ENCODE data around the gene SLC8B1.

SLC8B1 gene

GRCh38 chr12:113260636-113261300 lies 74.1 kb downstream of the SLC8B1 start:
- H3K9ac ChIP-seq (ENCODE audit: low read length) = no peak overlapping the region
- no peak overlapping the region for H3K27ac ChIP-seq (ENCODE audit: low read length)
- no peaks in the 10 kb centered on the region; the same call in 1 of the 2 replicates for H4K20me1 ChIP-seq (ENCODE audit: insufficient read depth, low read length)
- H3K9me3 ChIP-seq (ENCODE audit: insufficient read depth, low read length) = no peaks in the 10 kb centered on the region
- H3K79me2 ChIP-seq (ENCODE audit: low read length) = no peaks in the 10 kb centered on the region
- H3K27me3 ChIP-seq (ENCODE audit: low read depth, low read length) = no peaks in the 10 kb centered on the region
- H3K36me3 ChIP-seq (replicated peaks; ENCODE audit: low read depth, low read length) = peaks cover 16% of the 10 kb centered on the region
- no peak overlapping the region for H2AFZ ChIP-seq (ENCODE audit: low read depth, low read length)
- H3K4me1 ChIP-seq (ENCODE audit: low read length) = no peaks in the 10 kb centered on the region
- TF ChIP-seq, protein P1, sequence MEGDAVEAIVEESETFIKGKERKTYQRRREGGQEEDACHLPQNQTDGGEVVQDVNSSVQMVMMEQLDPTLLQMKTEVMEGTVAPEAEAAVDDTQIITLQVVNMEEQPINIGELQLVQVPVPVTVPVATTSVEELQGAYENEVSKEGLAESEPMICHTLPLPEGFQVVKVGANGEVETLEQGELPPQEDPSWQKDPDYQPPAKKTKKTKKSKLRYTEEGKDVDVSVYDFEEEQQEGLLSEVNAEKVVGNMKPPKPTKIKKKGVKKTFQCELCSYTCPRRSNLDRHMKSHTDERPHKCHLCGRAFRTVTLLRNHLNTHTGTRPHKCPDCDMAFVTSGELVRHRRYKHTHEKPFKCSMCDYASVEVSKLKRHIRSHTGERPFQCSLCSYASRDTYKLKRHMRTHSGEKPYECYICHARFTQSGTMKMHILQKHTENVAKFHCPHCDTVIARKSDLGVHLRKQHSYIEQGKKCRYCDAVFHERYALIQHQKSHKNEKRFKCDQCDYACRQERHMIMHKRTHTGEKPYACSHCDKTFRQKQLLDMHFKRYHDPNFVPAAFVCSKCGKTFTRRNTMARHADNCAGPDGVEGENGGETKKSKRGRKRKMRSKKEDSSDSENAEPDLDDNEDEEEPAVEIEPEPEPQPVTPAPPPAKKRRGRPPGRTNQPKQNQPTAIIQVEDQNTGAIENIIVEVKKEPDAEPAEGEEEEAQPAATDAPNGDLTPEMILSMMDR (IDR thresholded peaks at IDR 0.05; ENCODE audit: low read depth, low read length) = no peak
- no peak for TF ChIP-seq EZH2phosphoT487 (IDR thresholded peaks at IDR 0.05; ENCODE audit: low read depth)
- no peak overlapping the region for H3K4me2 ChIP-seq (ENCODE audit: low read length)
- no peak overlapping the region for H3K4me3 ChIP-seq (ENCODE audit: low read length)

GRCh38 chr12:113260127-113260526 lies 74.8 kb downstream of the SLC8B1 start:
- Histone ChIP-seq H3K36me3 (replicated peaks; ENCODE audit: low read depth, low read length) (peaks cover 16% of the 10 kb centered on the region), H4K20me1 (ENCODE audit: insufficient read depth, low read length) (no peaks in the 10 kb centered on the region; the same call in 1 of the 2 replicates), H3K27me3 (ENCODE audit: low read depth, low read length) (no peaks in the 10 kb centered on the region), H3K4me1 (ENCODE audit: low read length) (no peaks in the 10 kb centered on the region), H3K9ac (ENCODE audit: low read length) (no peak overlapping the region), H3K4me2 (ENCODE audit: low read length) (no peak overlapping the region), H3K79me2 (ENCODE audit: low read length) (no peaks in the 10 kb centered on the region), H3K27ac (ENCODE audit: low read length) (no peak overlapping the region), H2AFZ (ENCODE audit: low read depth, low read length) (no peak overlapping the region), H3K4me3 (ENCODE audit: low read length) (no peak overlapping the region), H3K9me3 (ENCODE audit: insufficient read depth, low read length) (no peaks in the 10 kb centered on the region)
- TF ChIP-seq, protein P1 (IDR thresholded peaks at IDR 0.05; ENCODE audit: low read depth, low read length) = no peak
- no peak for TF ChIP-seq EZH2phosphoT487 (IDR thresholded peaks at IDR 0.05; ENCODE audit: low read depth)

- no peak overlapping the region for H2AFZ ChIP-seq (ENCODE audit: low read depth, low read length)
- no peak overlapping the region for H3K9ac ChIP-seq (ENCODE audit: low read length)
- H3K36me3 ChIP-seq (replicated peaks; ENCODE audit: low read depth, low read length) = peaks cover 20% of the 10 kb centered on the region
- H3K79me2 ChIP-seq (ENCODE audit: low read length) = no peaks in the 10 kb centered on the region
- H3K27me3 ChIP-seq (ENCODE audit: low read depth, low read length) = no peaks in the 10 kb centered on the region
- H3K4me2 ChIP-seq (ENCODE audit: low read length) = no peak overlapping the region
- TF ChIP-seq, protein P1 (IDR thresholded peaks at IDR 0.05; ENCODE audit: low read depth, low read length) = no peak
- TF ChIP-seq EZH2phosphoT487 (IDR thresholded peaks at IDR 0.05; ENCODE audit: low read depth) = no peak
- no peaks in the 10 kb centered on the region for H3K4me1 ChIP-seq (ENCODE audit: low read length)
- no peaks in the 10 kb centered on the region for H3K9me3 ChIP-seq (ENCODE audit: insufficient read depth, low read length)
- H3K27ac ChIP-seq (ENCODE audit: low read length) = no peak overlapping the region
- H3K4me3 ChIP-seq (ENCODE audit: low read length) = no peak overlapping the region
- peaks cover 3% of the 10 kb centered on the region; the same call in 1 of the 2 replicates for H4K20me1 ChIP-seq (ENCODE audit: insufficient read depth, low read length)
These were observed 77.3 kb downstream of the SLC8B1 start for GRCh38 chr12:113257564-113257963.

- H3K9ac ChIP-seq (ENCODE audit: low read length) = no peak overlapping the region
These were observed 80.6 kb downstream of the SLC8B1 start for GRCh38 chr12:113254298-113254697.

More at GRCh38 chr12:113254298-113254697, 80.6 kb downstream of the SLC8B1 start:
- Histone ChIP-seq H3K4me3 (ENCODE audit: low read length) (no peak overlapping the region), H2AFZ (ENCODE audit: low read depth, low read length) (no peak overlapping the region), H4K20me1 (ENCODE audit: insufficient read depth, low read length) (peaks cover 9% of the 10 kb centered on the region; the same call in 1 of the 2 replicates), H3K27me3 (ENCODE audit: low read depth, low read length) (no peaks in the 10 kb centered on the region), H3K4me1 (ENCODE audit: low read length) (no peaks in the 10 kb centered on the region), H3K36me3 (replicated peaks; ENCODE audit: low read depth, low read length) (peaks cover 28% of the 10 kb centered on the region), H3K4me2 (ENCODE audit: low read length) (no peak overlapping the region), H3K9me3 (ENCODE audit: insufficient read depth, low read length) (no peaks in the 10 kb centered on the region), H3K27ac (ENCODE audit: low read length) (no peak overlapping the region), H3K79me2 (ENCODE audit: low read length) (no peaks in the 10 kb centered on the region)
- no peak for TF ChIP-seq EZH2phosphoT487 (IDR thresholded peaks at IDR 0.05; ENCODE audit: low read depth)
